HCT116 (cell line): ENCODE measurements around the gene LAPTM4A.

Experiments
- CTCF ChIP-seq, 3 experiments: fragments of 200-600 bp in 1 of 3; sonication (generic) in 1 of 3; IDR thresholded peaks in 2 of 3; conservative IDR thresholded peaks in 1 of 3; 2 replicates each; pipeline ENCODE4 v1.5.1; 2012 to 2017; ENCODE audit warnings: low read depth in 2 of 3, low read length in 2 of 3, antibody characterized with exemption in 1 of 3, borderline replicate concordance in 1 of 3, control low read depth in 1 of 3, mild to moderate bottlenecking in 1 of 3, mixed read lengths in 1 of 3, mixed run types in 1 of 3, moderate library complexity in 1 of 3; ENCODE audit not compliant: insufficient read depth in 1 of 3
- POLR2AphosphoS5 ChIP-seq: IDR thresholded peaks from 2 replicates; pipeline ENCODE4 v1.6.1; 2011; ENCODE audit warnings: mild to moderate bottlenecking, low read depth, low read length, moderate library complexity
- REST ChIP-seq: IDR thresholded peaks from 2 replicates; pipeline ENCODE4 v1.6.1; 2012; ENCODE audit warnings: low read depth
- SRF ChIP-seq: IDR thresholded peaks from 2 replicates; pipeline ENCODE4 v1.6.1; 2012; ENCODE audit warnings: low read depth
- TCF7L2 ChIP-seq: IDR thresholded peaks from 2 replicates; pipeline ENCODE4 v1.7.0; 2011; ENCODE audit warnings: borderline replicate concordance, inconsistent platforms; ENCODE audit not compliant: insufficient read depth, insufficient read length; ENCODE audit errors: extremely low read depth
- YY1 ChIP-seq: IDR thresholded peaks from 2 replicates; pipeline ENCODE4 v1.6.1; 2011; ENCODE audit warnings: low read length, low read depth, moderate library complexity, mild to moderate bottlenecking; ENCODE audit not compliant: insufficient replicate concordance; ENCODE audit errors: extremely low read depth
- TF ChIP-seq, protein P1 (sequence below): IDR thresholded peaks from 2 replicates; pipeline ENCODE4 v1.6.1; 2011; ENCODE audit warnings: mild to moderate bottlenecking, low read length, moderate library complexity; ENCODE audit not compliant: insufficient replicate concordance; ENCODE audit errors: extremely low read depth

DNA sequence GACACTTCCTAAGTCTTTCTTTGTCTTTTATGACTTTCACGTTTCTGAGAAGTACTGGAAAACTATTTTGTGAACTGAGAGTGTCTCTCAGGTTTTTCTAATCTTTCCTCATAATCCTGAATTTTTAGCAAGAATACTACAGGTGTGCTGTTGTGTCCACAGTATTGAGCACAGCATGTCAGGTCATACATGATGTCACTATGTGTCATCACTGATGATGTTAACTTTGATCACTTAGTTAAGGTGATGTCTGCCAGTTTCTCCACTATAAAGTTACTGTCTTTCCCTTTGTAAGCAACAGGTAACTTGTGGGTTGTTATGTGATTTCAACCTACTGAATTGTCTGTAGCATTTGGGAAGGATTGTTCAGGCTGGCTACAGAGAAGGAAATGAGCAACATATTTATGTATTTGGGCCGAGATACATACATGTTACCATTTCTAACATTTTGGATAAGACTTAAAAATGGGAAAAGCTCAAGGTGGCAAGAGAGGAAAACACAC lies 50.0 kb downstream of the LAPTM4A start:
- TF ChIP-seq REST = no peak
- TF ChIP-seq, protein P1, sequence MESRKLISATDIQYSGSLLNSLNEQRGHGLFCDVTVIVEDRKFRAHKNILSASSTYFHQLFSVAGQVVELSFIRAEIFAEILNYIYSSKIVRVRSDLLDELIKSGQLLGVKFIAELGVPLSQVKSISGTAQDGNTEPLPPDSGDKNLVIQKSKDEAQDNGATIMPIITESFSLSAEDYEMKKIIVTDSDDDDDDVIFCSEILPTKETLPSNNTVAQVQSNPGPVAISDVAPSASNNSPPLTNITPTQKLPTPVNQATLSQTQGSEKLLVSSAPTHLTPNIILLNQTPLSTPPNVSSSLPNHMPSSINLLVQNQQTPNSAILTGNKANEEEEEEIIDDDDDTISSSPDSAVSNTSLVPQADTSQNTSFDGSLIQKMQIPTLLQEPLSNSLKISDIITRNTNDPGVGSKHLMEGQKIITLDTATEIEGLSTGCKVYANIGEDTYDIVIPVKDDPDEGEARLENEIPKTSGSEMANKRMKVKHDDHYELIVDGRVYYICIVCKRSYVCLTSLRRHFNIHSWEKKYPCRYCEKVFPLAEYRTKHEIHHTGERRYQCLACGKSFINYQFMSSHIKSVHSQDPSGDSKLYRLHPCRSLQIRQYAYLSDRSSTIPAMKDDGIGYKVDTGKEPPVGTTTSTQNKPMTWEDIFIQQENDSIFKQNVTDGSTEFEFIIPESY = no peak
- no peak for TF ChIP-seq SRF
- no peak for TF ChIP-seq TCF7L2
- no peak for TF ChIP-seq YY1
- no peak for TF ChIP-seq POLR2AphosphoS5
- TF ChIP-seq CTCF (IDR thresholded peaks at IDR 0.05 in 2 of 3, conservative IDR thresholded peaks at IDR 0.05 in 1 of 3; ENCODE audit: borderline replicate concordance in 1 of 3, insufficient read depth in 1 of 3, low read depth in 2 of 3, low read length in 2 of 3) = no peak
